GM12878 (cell line): ENCODE results near the gene MRPL16. TPM values are rescaled to one million over a fixed set of nuclear protein-coding genes. Genes with fewer than 3 reads are reported as not detected.

Source experiments
- ATAC-seq: fragments of 200-7000 bp; cut with Tn5 transposase; 3 replicates; pipeline ENCODE4 v1.9.1; 2020; ENCODE audit warnings: mild to moderate bottlenecking, moderate library complexity
- BruUV-seq: library from RNA; stranded (reverse); fragments of 400-500 nt; replicated peaks from 2 replicates; lab custom pipeline; 2021; lab: Mats Ljungman, UMichigan
- CTCF ChIA-PET: fragments of 300-600 bp; sonication (Branson Sonifier 250); formaldehyde crosslinking; extraction: SDS; loops from one replicate; lab custom pipeline; 2021; ENCODE audit warnings: inconsistent platforms; lab: Yijun Ruan, JAX
- POLR2A ChIA-PET: fragments of 350-600 bp; formaldehyde crosslinking; extraction: SDS; loops from one replicate; lab custom pipeline; 2021; ENCODE audit warnings: inconsistent platforms; lab: Charles Lee
- RAD21 ChIA-PET: fragments of 300-600 bp; sonication (Branson Sonifier 250); formaldehyde crosslinking; loops from one replicate; lab custom pipeline; 2023; ENCODE audit warnings: antibody characterized with exemption; ENCODE audit not compliant: unreplicated experiment; lab: Charles Lee
- SMC1A ChIA-PET: fragments of 300-600 bp; sonication (Branson Sonifier 250); formaldehyde crosslinking; loops from one replicate; lab custom pipeline; 2023; ENCODE audit not compliant: unreplicated experiment, uncharacterized antibody; lab: Charles Lee
- DNase-seq: peaks from one replicate; pipeline ENCODE4 v3.0.0-alpha.2; 2011; ENCODE audit warnings: low read depth, low spot score
- FAIRE-seq: peaks from 3 replicates; lab custom pipeline; 2011; peaks lifted over from hg19 to GRCh38; lab: Jason Lieb, UNC
- H2AFZ ChIP-seq: 2 replicates; pipeline ENCODE4 v1.6.0; 2011; ENCODE audit warnings: low read depth, low read length, control low read depth; ENCODE audit not compliant: control insufficient read depth
- H3K27ac ChIP-seq: 2 replicates; pipeline ENCODE4 v1.5.1; 2011; ENCODE audit warnings: control low read depth; ENCODE audit not compliant: control insufficient read depth, insufficient read depth
- H3K27me3 ChIP-seq, 2 experiments: replicated peaks in 1 of 2; 2 replicates each; pipeline versions ENCODE4 v1.6.0 to v1.6.1; 2011; ENCODE audit warnings: low read length in 1 of 2; ENCODE audit not compliant: control insufficient read depth in 2 of 2, insufficient read depth in 2 of 2
- H3K36me3 ChIP-seq, 2 experiments: 2 replicates each; pipeline ENCODE4 v1.5.1; 2011; ENCODE audit warnings: low read length in 1 of 2; ENCODE audit not compliant: control insufficient read depth in 2 of 2, insufficient read depth in 2 of 2
- H3K4me1 ChIP-seq: 2 replicates; pipeline ENCODE4 v1.6.1; 2011; ENCODE audit warnings: mild to moderate bottlenecking, low read length, moderate library complexity, mixed read lengths; ENCODE audit not compliant: control insufficient read depth, insufficient read depth
- H3K4me2 ChIP-seq: 2 replicates; pipeline ENCODE4 v1.6.0; 2011; ENCODE audit warnings: control low read depth; ENCODE audit not compliant: control insufficient read depth, insufficient read depth
- H3K4me3 ChIP-seq: fragments of 200-600 bp; sonication (generic); 2 replicates; pipeline ENCODE4 v1.5.1; 2016
- H3K79me2 ChIP-seq: 2 replicates; pipeline ENCODE4 v1.6.0; 2011; ENCODE audit warnings: low read length; ENCODE audit not compliant: control insufficient read depth, insufficient read depth
- H3K9ac ChIP-seq: 2 replicates; pipeline ENCODE4 v1.8.0; 2011; ENCODE audit warnings: low read length, control low read depth, mixed read lengths; ENCODE audit not compliant: control insufficient read depth, insufficient read depth
- H3K9me3 ChIP-seq: replicated peaks from 3 replicates; pipeline ENCODE4 v1.5.1; 2011; ENCODE audit warnings: mild to moderate bottlenecking, low read length; ENCODE audit not compliant: control insufficient read depth, insufficient read depth
- H4K20me1 ChIP-seq: 2 replicates; pipeline ENCODE4 v1.6.0; 2011; ENCODE audit not compliant: control insufficient read depth, insufficient read depth
- BCL11A ChIP-seq: IDR thresholded peaks from 2 replicates; pipeline ENCODE4 v1.6.1; 2011; ENCODE audit warnings: low read depth, low read length
- CHD1 ChIP-seq: IDR thresholded peaks from 2 replicates; pipeline ENCODE4 v1.6.1; 2012; ENCODE audit warnings: low read depth, low read length, improper control_type of control experiment
- CHD2 ChIP-seq: IDR thresholded peaks from 2 replicates; pipeline ENCODE4 v1.6.1; 2011; ENCODE audit warnings: low read depth, low read length, improper control_type of control experiment, borderline replicate concordance
- FOXK2 ChIP-seq: fragments of 450-650 bp; IDR thresholded peaks from 2 replicates; pipeline ENCODE4 v1.6.1; 2017; ENCODE audit warnings: mild to moderate bottlenecking, moderate library complexity
- JUND ChIP-seq: IDR thresholded peaks from 2 replicates; pipeline ENCODE4 v1.6.1; 2012; ENCODE audit warnings: low read depth, mild to moderate bottlenecking, low read length, improper control_type of control experiment, moderate library complexity
- KDM1A ChIP-seq: fragments of 200-600 bp; sonication (generic); IDR thresholded peaks from 2 replicates; pipeline ENCODE4 v1.6.1; 2016; ENCODE audit warnings: borderline replicate concordance
- PML ChIP-seq: IDR thresholded peaks from 2 replicates; pipeline ENCODE4 v1.6.1; 2012; ENCODE audit warnings: low read length, inconsistent platforms
- SPI1 ChIP-seq: IDR thresholded peaks from 2 replicates; pipeline ENCODE4 v1.6.1; 2011; ENCODE audit warnings: low read depth, mild to moderate bottlenecking, low read length, moderate library complexity, borderline replicate concordance; ENCODE audit not compliant: insufficient read depth
- SREBF2 ChIP-seq: IDR thresholded peaks from 2 replicates; pipeline ENCODE4 v1.6.1; 2012; ENCODE audit warnings: mild to moderate bottlenecking, low read length
- TAF1 ChIP-seq: IDR thresholded peaks from 2 replicates; pipeline ENCODE4 v1.6.1; 2011; ENCODE audit warnings: mild to moderate bottlenecking, low read depth, low read length, borderline replicate concordance
- WGBS: methylation state at CpG from one replicate; pipeline ENCODE4 v1.1.6; 2016; ENCODE audit warnings: low lambda C conversion rate; ENCODE audit not compliant: insufficient replicate concordance, insufficient coverage; ENCODE audit errors: missing lambda C conversion rate; 5-methylcytosine and 5-hydroxymethylcytosine counted together
- in situ Hi-C: fragments of 300-500 bp; cut with MboI; formaldehyde crosslinking; loops from 9 replicates; pipeline ENCODE4 v1.14.3; 2018; ENCODE audit warnings: mixed read lengths
- intact Hi-C: fragments of 100-400 bp; cut with micrococcal nuclease; formaldehyde crosslinking; loops from one replicate; pipeline ENCODE4 v1.14.2; 2022; ENCODE audit not compliant: unreplicated experiment
- polyA plus RNA-seq, 11 experiments: library from polyadenylated mRNA; depleted of rRNA in 4 of 11; unstranded in 6 of 11; stranded (reverse) in 5 of 11; fragments of >200 nt; fragmentation: Nextera tagmentation in 4 of 11; fragmentation: Illumina TruSeq in 1 of 11; extraction: Ambion mirVana in 4 of 11; extraction: Trizol in 1 of 11; gene quantifications; 1 replicate in 1 of 11; 2 replicates in 10 of 11; pipeline versions ENCODE4 v1.2.1 to v1.2.3, GENCODE V29; 2011 to 2016; ENCODE audit warnings: inconsistent platforms in 2 of 11, missing spikeins in 2 of 11, low read depth in 1 of 11
- total RNA-seq, 4 experiments: library from RNA; depleted of rRNA in 3 of 4; stranded (reverse); fragments of >200 nt in 3 of 4; fragmentation: Illumina TruSeq in 1 of 4; extraction: Trizol in 1 of 4; gene quantifications; 2 replicates each; pipeline versions ENCODE4 v1.2.1 to v1.2.3, GENCODE V29; 2013 to 2021
- TF ChIP-seq, protein P1 (sequence below): fragments of 450-650 bp; formaldehyde crosslinking; IDR thresholded peaks from 2 replicates; pipeline ENCODE4 v1.4.0; 2020; ENCODE audit warnings: mild to moderate bottlenecking, moderate library complexity
- TF ChIP-seq, protein P2 (sequence below): fragments of 450-650 bp; IDR thresholded peaks from 2 replicates; pipeline ENCODE4 v1.6.1; 2017; ENCODE audit warnings: mild to moderate bottlenecking, moderate library complexity
- TF ChIP-seq, protein P3 (sequence below): fragments of 450-650 bp; IDR thresholded peaks from 2 replicates; pipeline ENCODE4 v1.6.1; 2017; ENCODE audit warnings: mild to moderate bottlenecking, low read depth, inconsistent platforms; ENCODE audit not compliant: poor library complexity, severe bottlenecking

The MRPL16 gene
- total and polyA plus RNA-seq, 10 of the 15 experiments (the other 5 are each of a cell fraction or from before 2014, with no cell fraction given) = 38.2 to 167 (median 106) TPM

DNA sequence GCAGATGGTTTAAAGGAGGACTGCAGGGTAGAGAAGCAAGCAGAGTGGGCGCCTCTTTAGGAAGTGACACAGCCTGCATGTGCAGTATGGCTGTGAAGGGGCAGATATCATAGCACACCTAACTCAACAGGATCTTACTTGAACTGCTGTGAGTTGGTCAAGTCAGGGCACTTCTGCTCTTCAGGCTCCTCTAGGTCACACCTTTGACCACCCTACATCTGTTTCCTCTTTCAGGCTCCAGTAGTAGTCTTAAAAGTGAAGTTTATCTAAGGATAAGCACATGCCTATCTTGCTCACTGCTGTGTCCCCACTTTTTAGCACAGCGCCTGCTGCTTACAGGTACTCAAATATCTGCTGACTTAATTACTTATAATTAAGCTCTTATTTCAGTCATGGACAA, 6.5 kb downstream of the MRPL16 start:
- Histone ChIP-seq H3K36me3 (peaks cover 1 to 16% of the 10 kb centered on the region in 2 experiments), H3K27me3 (no peaks in the 10 kb centered on the region), H3K4me1 (no peaks in the 10 kb centered on the region), H4K20me1 (no peaks in the 10 kb centered on the region), H2AFZ (no peak overlapping the region), H3K9ac (no peak overlapping the region), H3K9me3 (no peaks in the 10 kb centered on the region), H3K27ac (no peak overlapping the region), H3K79me2 (no peaks in the 10 kb centered on the region), H3K4me3 (no peak overlapping the region), H3K4me2 (no peak overlapping the region)
- BruUV-seq = no TSS peak
- DNase-seq (no peak), FAIRE-seq (no peak), ATAC-seq (no peak; the same call in 2 of the 3 replicates)
- TF ChIP-seq KDM1A (no peak), TAF1 (no peak), BCL11A (no peak), JUND (no peak), CHD1 (no peak), CHD2 (no peak), PML (no peak), SPI1 (no peak), FOXK2 (no peak), SREBF2 (no peak)
- TF ChIP-seq, protein P1, sequence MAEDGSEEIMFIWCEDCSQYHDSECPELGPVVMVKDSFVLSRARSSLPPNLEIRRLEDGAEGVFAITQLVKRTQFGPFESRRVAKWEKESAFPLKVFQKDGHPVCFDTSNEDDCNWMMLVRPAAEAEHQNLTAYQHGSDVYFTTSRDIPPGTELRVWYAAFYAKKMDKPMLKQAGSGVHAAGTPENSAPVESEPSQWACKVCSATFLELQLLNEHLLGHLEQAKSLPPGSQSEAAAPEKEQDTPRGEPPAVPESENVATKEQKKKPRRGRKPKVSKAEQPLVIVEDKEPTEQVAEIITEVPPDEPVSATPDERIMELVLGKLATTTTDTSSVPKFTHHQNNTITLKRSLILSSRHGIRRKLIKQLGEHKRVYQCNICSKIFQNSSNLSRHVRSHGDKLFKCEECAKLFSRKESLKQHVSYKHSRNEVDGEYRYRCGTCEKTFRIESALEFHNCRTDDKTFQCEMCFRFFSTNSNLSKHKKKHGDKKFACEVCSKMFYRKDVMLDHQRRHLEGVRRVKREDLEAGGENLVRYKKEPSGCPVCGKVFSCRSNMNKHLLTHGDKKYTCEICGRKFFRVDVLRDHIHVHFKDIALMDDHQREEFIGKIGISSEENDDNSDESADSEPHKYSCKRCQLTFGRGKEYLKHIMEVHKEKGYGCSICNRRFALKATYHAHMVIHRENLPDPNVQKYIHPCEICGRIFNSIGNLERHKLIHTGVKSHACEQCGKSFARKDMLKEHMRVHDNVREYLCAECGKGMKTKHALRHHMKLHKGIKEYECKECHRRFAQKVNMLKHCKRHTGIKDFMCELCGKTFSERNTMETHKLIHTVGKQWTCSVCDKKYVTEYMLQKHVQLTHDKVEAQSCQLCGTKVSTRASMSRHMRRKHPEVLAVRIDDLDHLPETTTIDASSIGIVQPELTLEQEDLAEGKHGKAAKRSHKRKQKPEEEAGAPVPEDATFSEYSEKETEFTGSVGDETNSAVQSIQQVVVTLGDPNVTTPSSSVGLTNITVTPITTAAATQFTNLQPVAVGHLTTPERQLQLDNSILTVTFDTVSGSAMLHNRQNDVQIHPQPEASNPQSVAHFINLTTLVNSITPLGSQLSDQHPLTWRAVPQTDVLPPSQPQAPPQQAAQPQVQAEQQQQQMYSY (CRISPR knock-in tag) = no peak
- TF ChIP-seq, protein P2, sequence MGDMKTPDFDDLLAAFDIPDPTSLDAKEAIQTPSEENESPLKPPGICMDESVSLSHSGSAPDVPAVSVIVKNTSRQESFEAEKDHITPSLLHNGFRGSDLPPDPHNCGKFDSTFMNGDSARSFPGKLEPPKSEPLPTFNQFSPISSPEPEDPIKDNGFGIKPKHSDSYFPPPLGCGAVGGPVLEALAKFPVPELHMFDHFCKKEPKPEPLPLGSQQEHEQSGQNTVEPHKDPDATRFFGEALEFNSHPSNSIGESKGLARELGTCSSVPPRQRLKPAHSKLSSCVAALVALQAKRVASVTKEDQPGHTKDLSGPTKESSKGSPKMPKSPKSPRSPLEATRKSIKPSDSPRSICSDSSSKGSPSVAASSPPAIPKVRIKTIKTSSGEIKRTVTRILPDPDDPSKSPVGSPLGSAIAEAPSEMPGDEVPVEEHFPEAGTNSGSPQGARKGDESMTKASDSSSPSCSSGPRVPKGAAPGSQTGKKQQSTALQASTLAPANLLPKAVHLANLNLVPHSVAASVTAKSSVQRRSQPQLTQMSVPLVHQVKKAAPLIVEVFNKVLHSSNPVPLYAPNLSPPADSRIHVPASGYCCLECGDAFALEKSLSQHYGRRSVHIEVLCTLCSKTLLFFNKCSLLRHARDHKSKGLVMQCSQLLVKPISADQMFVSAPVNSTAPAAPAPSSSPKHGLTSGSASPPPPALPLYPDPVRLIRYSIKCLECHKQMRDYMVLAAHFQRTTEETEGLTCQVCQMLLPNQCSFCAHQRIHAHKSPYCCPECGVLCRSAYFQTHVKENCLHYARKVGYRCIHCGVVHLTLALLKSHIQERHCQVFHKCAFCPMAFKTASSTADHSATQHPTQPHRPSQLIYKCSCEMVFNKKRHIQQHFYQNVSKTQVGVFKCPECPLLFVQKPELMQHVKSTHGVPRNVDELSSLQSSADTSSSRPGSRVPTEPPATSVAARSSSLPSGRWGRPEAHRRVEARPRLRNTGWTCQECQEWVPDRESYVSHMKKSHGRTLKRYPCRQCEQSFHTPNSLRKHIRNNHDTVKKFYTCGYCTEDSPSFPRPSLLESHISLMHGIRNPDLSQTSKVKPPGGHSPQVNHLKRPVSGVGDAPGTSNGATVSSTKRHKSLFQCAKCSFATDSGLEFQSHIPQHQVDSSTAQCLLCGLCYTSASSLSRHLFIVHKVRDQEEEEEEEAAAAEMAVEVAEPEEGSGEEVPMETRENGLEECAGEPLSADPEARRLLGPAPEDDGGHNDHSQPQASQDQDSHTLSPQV = no peak
- TF ChIP-seq, protein P3, sequence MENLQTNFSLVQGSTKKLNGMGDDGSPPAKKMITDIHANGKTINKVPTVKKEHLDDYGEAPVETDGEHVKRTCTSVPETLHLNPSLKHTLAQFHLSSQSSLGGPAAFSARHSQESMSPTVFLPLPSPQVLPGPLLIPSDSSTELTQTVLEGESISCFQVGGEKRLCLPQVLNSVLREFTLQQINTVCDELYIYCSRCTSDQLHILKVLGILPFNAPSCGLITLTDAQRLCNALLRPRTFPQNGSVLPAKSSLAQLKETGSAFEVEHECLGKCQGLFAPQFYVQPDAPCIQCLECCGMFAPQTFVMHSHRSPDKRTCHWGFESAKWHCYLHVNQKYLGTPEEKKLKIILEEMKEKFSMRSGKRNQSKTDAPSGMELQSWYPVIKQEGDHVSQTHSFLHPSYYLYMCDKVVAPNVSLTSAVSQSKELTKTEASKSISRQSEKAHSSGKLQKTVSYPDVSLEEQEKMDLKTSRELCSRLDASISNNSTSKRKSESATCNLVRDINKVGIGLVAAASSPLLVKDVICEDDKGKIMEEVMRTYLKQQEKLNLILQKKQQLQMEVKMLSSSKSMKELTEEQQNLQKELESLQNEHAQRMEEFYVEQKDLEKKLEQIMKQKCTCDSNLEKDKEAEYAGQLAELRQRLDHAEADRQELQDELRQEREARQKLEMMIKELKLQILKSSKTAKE = no peak
- CTCF ChIA-PET = interaction anchor here (0.7 to 6.5 kb wide), 3 partner anchors 49 to 447 kb away, joined by 3 to 88 read pairs (median 4); partner anchors contain the start of gene STX3
- intact Hi-C loops (no loop called here), in situ Hi-C loops (loop anchor here (5.0 kb wide), 2 partner anchors 47 to 267 kb away; partner anchors contain the start of gene STX3)
- SMC1A ChIA-PET = interaction anchor here (1.7 kb wide), 1 partner anchor 266 kb away, joined by 4 read pairs; no protein-coding TSS in a partner anchor
- 71% methylated on average over 2 of the region's 2 CpGs for WGBS
- POLR2A ChIA-PET = no interaction called here
- RAD21 ChIA-PET = interaction anchor here (1.5 kb wide), 1 partner anchor 50 kb away, joined by 6 read pairs; the partner anchor contains the start of gene STX3
